GM21786 (cell line): ENCODE measurements around the gene TSHR.

Experiments used
- ATAC-seq: cut with Tn5 transposase; IDR thresholded peaks from one replicate; pipeline ENCODE4 v1.9.1; 2021; ENCODE audit not compliant: unreplicated experiment

TSHR gene

DNA sequence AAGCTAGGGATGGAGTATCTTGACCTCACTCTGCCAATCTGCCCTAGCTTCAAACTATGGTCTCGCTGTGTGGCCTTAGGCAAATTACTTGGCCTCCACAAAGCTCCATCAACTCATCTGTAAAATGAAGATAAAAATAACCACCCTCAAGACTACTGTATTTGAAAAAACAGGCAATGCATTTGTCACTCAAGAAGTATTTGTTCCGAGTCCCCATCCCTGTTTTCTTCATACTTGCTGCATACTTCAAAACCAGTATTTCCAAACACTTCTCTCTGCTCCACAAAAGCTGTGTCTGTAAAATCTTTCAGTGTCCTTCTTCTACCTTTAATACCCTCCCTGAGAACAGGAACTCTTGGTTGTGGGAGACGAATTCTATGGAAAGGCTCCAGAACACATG lies 217.5 kb downstream of the TSHR start:
- no peak for ATAC-seq

DNA sequence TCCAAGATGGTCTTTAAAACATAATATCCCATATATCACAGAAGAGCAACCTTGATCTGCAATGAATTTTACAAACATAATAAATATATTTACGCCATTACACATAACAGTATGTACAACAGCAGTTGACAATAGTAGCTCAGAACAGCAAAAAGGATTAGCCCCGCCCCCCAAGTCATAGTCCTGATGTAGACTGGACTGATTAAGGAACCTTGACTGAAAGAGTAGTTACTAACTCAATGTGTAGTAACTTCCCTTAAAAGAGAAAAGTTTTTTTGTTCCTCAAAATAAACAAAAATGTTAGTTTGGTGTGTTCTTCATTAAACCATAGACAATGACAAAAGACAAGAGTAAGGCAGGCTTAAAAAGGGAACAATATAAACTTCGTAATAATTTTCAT lies 220.8 kb downstream of the TSHR start:
- no peak for ATAC-seq

- no peak for ATAC-seq
Measured at GRCh38 chr14:81177225-81177624, 221.8 kb downstream of the TSHR start.

- peak; percentile 69 for ATAC-seq
Measured at GRCh38 chr14:81178063-81178462, 222.6 kb downstream of the TSHR start.

- ATAC-seq: no peak
Measured at GRCh38 chr14:81179631-81180030, 224.2 kb downstream of the TSHR start.

GRCh38 chr14:81187832-81188522 lies 232.6 kb downstream of the TSHR start:
- ATAC-seq: peak; percentile 89

- no peak for ATAC-seq
Measured at GRCh38 chr14:81192594-81192993, 237.2 kb downstream of the TSHR start.

DNA sequence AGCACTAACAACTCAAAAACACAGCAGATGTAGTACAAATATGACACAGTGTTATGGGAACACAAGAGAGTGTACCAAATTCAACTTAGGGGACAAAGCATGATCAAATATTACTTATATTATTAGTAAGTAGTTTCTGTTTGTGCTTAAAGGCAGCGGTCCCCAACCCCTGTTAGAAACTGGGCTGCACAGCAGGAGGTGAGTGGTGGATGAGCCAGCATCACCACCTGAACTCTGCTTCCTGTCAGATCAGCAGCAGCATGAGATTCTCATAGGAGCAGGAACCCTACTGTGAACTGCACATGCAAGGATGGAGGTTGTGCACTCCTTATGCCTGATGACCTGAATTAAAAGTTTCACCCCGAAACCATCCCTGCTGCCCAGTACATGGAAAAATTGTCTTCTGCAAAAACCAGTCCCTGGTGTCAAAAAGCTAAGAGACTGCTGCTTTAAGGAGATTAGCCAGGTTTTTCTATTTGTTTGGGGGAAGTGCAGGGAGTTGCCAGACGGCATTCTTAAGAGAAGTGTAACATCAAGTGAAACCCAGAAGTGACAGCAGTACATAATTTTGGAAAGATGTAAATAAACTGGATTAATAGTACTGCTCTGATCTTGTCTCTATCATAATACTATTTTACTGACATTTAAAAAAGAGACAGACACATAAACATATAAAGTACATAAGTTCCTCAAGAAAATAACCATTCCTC lies 238.7 kb downstream of the TSHR start:
- ATAC-seq: peak; percentile 72
